Right lobe of liver (tissue), 4 donors: Measurements from ENCODE around the gene HDAC4.

Source experiments
- POLR2A ChIP-seq: fragments of 450-650 bp; IDR thresholded peaks from one replicate; pipeline ENCODE4 v1.6.1; 2017; ENCODE audit warnings: antibody characterized with exemption, mild to moderate bottlenecking
- TF ChIP-seq, protein P1 (sequence below), 4 donors: fragments of 200-600 bp in 3 of 4; fragments of 450-650 bp in 1 of 4; IDR thresholded peaks; one replicate each; pipeline versions ENCODE4 v1.5.1 to v1.8.0; 2016 to 2022; ENCODE audit warnings: antibody characterized with exemption in 4 of 4, mild to moderate bottlenecking in 2 of 4
- donor health status: DM: no; HTN: no; CAD: no.
- donor health status: DM: no; HTN: no; CAD: no.
- donor health status: DM: no; HTN: yes; CAD: no.

DNA sequence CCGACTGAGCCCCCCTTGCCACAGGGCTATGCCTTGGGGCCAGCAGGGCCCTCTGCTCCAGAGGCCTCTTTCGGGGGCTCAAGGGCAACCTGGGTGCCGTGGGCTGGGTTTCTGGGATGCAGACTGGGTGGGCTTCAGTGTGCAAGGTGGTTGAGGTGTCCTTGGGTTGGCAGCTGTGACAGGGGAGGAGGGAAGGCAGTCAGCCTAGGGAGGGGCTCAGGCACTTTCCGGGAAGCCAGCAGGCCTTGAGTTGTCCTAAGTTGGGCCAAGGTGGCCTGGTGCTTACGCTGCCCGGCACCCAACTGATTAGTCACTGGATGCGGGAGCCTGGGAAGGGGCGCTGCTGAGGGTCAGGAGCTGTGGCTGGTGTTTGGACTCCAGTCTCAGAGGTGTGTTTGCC, 353.4 kb downstream of the HDAC4 start:
- TF ChIP-seq, protein P1, sequence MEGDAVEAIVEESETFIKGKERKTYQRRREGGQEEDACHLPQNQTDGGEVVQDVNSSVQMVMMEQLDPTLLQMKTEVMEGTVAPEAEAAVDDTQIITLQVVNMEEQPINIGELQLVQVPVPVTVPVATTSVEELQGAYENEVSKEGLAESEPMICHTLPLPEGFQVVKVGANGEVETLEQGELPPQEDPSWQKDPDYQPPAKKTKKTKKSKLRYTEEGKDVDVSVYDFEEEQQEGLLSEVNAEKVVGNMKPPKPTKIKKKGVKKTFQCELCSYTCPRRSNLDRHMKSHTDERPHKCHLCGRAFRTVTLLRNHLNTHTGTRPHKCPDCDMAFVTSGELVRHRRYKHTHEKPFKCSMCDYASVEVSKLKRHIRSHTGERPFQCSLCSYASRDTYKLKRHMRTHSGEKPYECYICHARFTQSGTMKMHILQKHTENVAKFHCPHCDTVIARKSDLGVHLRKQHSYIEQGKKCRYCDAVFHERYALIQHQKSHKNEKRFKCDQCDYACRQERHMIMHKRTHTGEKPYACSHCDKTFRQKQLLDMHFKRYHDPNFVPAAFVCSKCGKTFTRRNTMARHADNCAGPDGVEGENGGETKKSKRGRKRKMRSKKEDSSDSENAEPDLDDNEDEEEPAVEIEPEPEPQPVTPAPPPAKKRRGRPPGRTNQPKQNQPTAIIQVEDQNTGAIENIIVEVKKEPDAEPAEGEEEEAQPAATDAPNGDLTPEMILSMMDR (IDR thresholded peaks at IDR 0.05), result no peak
- no peak for TF ChIP-seq POLR2A
